ENCODE results near the gene TTYH2. TPM values are rescaled to one million over a fixed set of nuclear protein-coding genes. Genes with fewer than 3 reads are reported as not detected.
"Not testable (repeated sequence)": the region's sequence is repeated elsewhere in the genome, so short reads cannot be mapped to it uniquely, and the experiment has no call there.

Gene TTYH2
- total RNA-seq, 1 donor from 2014 or later = 3.4 TPM

DNA sequence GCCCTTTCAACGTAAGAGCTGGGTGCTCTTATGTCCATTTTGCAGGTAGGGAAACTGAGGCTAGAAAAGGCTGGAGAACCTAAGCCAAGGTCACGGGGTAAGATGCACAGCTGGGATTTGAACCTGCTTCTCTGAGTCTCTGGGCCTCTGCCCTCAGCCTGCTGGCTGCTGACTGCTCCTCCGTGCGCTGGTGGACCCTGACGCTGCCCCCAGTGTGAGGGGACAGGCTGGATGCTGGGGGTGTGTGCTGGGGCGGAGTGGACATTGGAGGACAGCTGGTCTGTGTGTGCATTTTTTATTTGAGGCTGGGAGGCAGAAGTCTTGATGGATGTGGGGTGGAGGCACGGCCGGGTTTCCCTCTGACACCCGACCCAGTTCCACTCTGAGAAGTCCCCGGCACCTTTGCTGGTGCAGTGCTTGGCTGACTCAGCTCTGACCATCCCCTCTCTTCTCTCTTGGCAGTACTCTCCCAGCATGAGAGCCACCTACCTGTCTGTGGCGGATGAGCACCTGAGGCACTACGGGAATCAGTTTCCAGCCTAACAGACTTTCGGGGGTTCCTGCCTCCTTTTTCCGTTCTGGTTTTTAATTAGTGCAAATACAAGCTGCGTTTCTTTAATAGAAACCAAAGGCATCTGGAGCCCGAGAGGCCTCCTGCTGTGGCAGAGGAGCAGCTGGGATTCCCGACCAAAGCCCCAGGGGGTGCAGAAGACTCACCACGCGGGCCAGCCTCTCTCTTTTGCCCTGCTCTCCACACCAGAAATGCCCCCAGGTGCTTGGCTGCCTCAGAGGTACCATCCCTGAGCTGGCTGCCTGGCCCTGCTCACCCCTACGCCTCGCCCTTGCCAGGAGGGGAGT lies 46.5 kb downstream of the TTYH2 start:
- TF ChIP-seq POLR2A (IDR thresholded peaks at IDR 0.05) = no peak
- H3K27me3 ChIP-seq = no peaks in the 10 kb centered on the region
- H3K4me3 ChIP-seq = no peak overlapping the region
- no peak overlapping the region for H3K27ac ChIP-seq
- no peaks in the 10 kb centered on the region for H3K4me1 ChIP-seq
- DNase-seq (ENCODE audit: extremely low spot score in 2 of 2) = no peak
- intact Hi-C loops (cut with DNase I) = no loop called here
- H3K9me3 ChIP-seq = no peaks in the 10 kb centered on the region
- H3K36me3 ChIP-seq = no peaks in the 10 kb centered on the region

DNA sequence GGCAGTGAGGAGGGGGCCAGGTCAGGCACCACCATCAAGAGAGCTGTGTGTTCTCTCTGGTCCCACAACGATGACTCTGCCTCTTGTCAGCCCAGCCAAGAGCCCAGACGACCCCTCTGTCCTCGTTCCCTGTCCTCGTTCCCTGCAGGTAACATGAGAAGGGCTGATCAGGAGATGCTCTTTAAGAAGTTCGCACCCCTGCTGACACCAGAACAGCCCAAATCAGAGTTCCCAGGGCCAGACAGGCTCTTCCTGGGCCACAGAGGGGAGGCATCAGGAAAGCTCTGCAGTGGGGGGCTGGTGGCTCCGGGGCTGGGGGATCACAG lies 47.1 kb downstream of the TTYH2 start:
- no peaks in the 10 kb centered on the region for H3K9me3 ChIP-seq
- DNase-seq (ENCODE audit: extremely low spot score in 2 of 2) = no peak
- intact Hi-C loops (cut with DNase I) = no loop called here
- no peak overlapping the region for H3K27ac ChIP-seq
- no peaks in the 10 kb centered on the region for H3K27me3 ChIP-seq
- no peaks in the 10 kb centered on the region for H3K36me3 ChIP-seq
- no peak overlapping the region for H3K4me3 ChIP-seq
- TF ChIP-seq POLR2A (IDR thresholded peaks at IDR 0.05) = no peak
- no peaks in the 10 kb centered on the region for H3K4me1 ChIP-seq

GRCh38 chr17:74262601-74263000 lies 49.2 kb downstream of the TTYH2 start:
- H3K27me3 ChIP-seq = no peaks in the 10 kb centered on the region
- TF ChIP-seq, protein P1, sequence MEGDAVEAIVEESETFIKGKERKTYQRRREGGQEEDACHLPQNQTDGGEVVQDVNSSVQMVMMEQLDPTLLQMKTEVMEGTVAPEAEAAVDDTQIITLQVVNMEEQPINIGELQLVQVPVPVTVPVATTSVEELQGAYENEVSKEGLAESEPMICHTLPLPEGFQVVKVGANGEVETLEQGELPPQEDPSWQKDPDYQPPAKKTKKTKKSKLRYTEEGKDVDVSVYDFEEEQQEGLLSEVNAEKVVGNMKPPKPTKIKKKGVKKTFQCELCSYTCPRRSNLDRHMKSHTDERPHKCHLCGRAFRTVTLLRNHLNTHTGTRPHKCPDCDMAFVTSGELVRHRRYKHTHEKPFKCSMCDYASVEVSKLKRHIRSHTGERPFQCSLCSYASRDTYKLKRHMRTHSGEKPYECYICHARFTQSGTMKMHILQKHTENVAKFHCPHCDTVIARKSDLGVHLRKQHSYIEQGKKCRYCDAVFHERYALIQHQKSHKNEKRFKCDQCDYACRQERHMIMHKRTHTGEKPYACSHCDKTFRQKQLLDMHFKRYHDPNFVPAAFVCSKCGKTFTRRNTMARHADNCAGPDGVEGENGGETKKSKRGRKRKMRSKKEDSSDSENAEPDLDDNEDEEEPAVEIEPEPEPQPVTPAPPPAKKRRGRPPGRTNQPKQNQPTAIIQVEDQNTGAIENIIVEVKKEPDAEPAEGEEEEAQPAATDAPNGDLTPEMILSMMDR (IDR thresholded peaks at IDR 0.05) = no peak
- no peak for TF ChIP-seq POLR2AphosphoS5 (IDR thresholded peaks at IDR 0.05; ENCODE audit: insufficient read depth in 1 of 2, low read depth in 1 of 2)
- no peak for TF ChIP-seq POLR2A (IDR thresholded peaks at IDR 0.05)

DNA sequence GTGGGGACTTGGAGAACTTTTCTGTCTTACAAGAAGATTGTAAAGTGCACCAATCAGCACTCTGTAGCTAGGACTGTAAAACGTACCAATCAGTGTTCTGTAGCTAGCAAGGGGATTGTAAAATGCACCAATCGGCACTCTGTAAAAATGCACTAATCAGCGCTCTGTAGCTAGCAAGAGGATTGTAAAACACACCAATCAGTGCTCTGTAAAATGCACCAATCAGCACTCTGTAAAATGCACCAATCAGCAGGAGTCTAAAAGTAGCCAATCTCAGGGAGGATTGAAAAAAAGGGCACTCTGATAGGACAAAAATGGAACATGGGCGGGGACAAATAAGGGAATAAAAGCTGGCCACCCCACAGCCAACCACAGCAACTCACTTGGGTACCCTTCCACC lies 53.7 kb downstream of the TTYH2 start:
- H3K27me3 ChIP-seq; H3K27ac ChIP-seq; H3K4me1 ChIP-seq; H3K9me3 ChIP-seq; intact Hi-C loops (cut with DNase I); H3K36me3 ChIP-seq; DNase-seq (ENCODE audit: extremely low spot score in 2 of 2); H3K4me3 ChIP-seq: not testable (repeated sequence)

More at GRCh38 chr17:74262601-74263000, 49.2 kb downstream of the TTYH2 start:
- H3K9me3 ChIP-seq = no peaks in the 10 kb centered on the region
- no peak overlapping the region for H3K4me3 ChIP-seq
- H3K4me1 ChIP-seq = no peaks in the 10 kb centered on the region
- intact Hi-C loops (cut with DNase I) = no loop called here
- H3K27ac ChIP-seq = no peak overlapping the region
- no peak for DNase-seq (ENCODE audit: extremely low spot score in 2 of 2)
- H3K36me3 ChIP-seq = no peaks in the 10 kb centered on the region

- H3K9me3 ChIP-seq = no peaks in the 10 kb centered on the region
- no peak for DNase-seq (ENCODE audit: extremely low spot score in 2 of 2)
- H3K36me3 ChIP-seq = no peaks in the 10 kb centered on the region
- no peaks in the 10 kb centered on the region for H3K27me3 ChIP-seq
- H3K4me3 ChIP-seq = no peak overlapping the region
- TF ChIP-seq POLR2AphosphoS5 (IDR thresholded peaks at IDR 0.05; ENCODE audit: insufficient read depth in 1 of 2, low read depth in 1 of 2) = no peak
- no peak overlapping the region for H3K27ac ChIP-seq
- no peaks in the 10 kb centered on the region for H3K4me1 ChIP-seq
- intact Hi-C loops (cut with DNase I) = no loop called here
Measured at GRCh38 chr17:74267579-74267978, 54.2 kb downstream of the TTYH2 start.

GRCh38 chr17:74267987-74268499 lies 54.7 kb downstream of the TTYH2 start:
- TF ChIP-seq, protein P1 (IDR thresholded peaks at IDR 0.05) = no peak
- TF ChIP-seq POLR2AphosphoS5 (IDR thresholded peaks at IDR 0.05; ENCODE audit: insufficient read depth in 1 of 2, low read depth in 1 of 2) = no peak
- no peak for TF ChIP-seq POLR2A (IDR thresholded peaks at IDR 0.05)
- intact Hi-C loops (cut with DNase I) = no loop called here
- no peaks in the 10 kb centered on the region for H3K27me3 ChIP-seq

DNA sequence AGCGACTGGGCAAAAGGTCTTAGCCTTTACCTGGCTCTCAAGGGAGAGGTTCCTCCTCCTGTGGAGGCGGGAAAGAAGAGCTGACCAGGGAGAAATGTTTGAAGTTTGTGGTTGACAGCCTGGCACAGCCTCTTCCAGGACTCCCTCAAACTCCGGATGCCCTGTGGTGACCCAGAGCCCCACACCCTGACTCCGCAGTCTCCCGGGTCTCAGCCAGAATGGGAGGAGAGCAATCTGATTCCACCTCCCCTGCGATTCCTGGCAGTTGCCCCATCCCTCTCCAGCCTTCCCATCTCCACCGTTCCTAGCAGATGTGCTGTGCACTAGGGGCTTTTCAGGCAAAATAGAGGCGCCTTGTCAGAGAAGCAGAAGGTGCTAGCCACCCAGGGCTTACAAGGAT lies 55.2 kb downstream of the TTYH2 start:
- Histone ChIP-seq H3K4me3 (no peak overlapping the region), H3K27me3 (no peaks in the 10 kb centered on the region), H3K9me3 (no peaks in the 10 kb centered on the region), H3K27ac (no peak overlapping the region), H3K36me3 (no peaks in the 10 kb centered on the region), H3K4me1 (no peaks in the 10 kb centered on the region)
- DNase-seq (ENCODE audit: extremely low spot score in 2 of 2) = no peak
- TF ChIP-seq POLR2AphosphoS5 (IDR thresholded peaks at IDR 0.05; ENCODE audit: insufficient read depth in 1 of 2, low read depth in 1 of 2) (no peak), POLR2A (IDR thresholded peaks at IDR 0.05) (no peak)
- TF ChIP-seq, protein P1 (IDR thresholded peaks at IDR 0.05) = no peak
- intact Hi-C loops (cut with DNase I) = no loop called here

More at GRCh38 chr17:74267987-74268499, 54.7 kb downstream of the TTYH2 start:
- no peaks in the 10 kb centered on the region for H3K36me3 ChIP-seq
- no peak overlapping the region for H3K27ac ChIP-seq
- DNase-seq (ENCODE audit: extremely low spot score in 2 of 2) = no peak
- H3K4me1 ChIP-seq = no peaks in the 10 kb centered on the region
- H3K4me3 ChIP-seq = no peak overlapping the region
- H3K9me3 ChIP-seq = no peaks in the 10 kb centered on the region

All from vagina (tissue), 2 donors.